Right lobe of liver (tissue), 4 donors: Measurements from ENCODE around the gene PNISR.

ENCODE experiments used
- CTCF ChIP-seq, 4 donors: fragments of 200-600 bp in 3 of 4; fragments of 450-650 bp in 1 of 4; IDR thresholded peaks; one replicate each; pipeline versions ENCODE4 v1.5.1 to v1.8.0; 2016 to 2022; ENCODE audit warnings: antibody characterized with exemption in 4 of 4, mild to moderate bottlenecking in 2 of 4
- POLR2A ChIP-seq: fragments of 450-650 bp; IDR thresholded peaks from one replicate; pipeline ENCODE4 v1.6.1; 2017; ENCODE audit warnings: antibody characterized with exemption, mild to moderate bottlenecking
- donor health status: DM: no; HTN: no; CAD: no.
- donor health status: DM: no; HTN: no; CAD: no.
- donor health status: DM: no; HTN: yes; CAD: no.

GRCh38 chr6:99350573-99350972, 74.5 kb downstream of the PNISR start:
- TF ChIP-seq CTCF (IDR thresholded peaks at IDR 0.05) (no peak), POLR2A (no peak)
